GM19193 (cell line): ENCODE measurements around the gene KPNA6.

Source experiments
- POLR2A ChIP-seq: IDR thresholded peaks from 4 replicates; pipeline ENCODE4 v1.6.1; 2011; ENCODE audit not compliant: insufficient read depth, insufficient read length; ENCODE audit errors: extremely low read depth

Gene KPNA6

DNA sequence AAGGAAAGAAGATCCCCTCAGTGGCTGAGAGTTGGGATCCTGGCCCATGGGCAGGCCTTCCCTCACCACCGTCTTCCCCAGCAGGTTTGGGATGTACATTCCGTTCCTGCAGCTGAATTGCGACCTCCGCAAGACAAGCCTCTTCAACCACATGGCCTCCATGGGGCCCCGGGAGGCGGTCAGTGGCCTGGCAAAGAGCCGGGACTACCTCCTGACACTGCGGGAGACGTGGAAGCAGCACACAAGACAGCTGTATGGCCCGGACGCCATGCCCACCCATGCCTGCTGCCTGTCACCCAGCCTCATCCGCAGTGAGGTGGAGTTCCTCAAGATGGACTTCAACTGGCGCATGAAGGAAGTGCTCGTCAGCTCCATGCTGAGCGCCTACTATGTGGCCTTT is 16.3 kb upstream of the KPNA6 start:
- no peak for TF ChIP-seq POLR2A

DNA sequence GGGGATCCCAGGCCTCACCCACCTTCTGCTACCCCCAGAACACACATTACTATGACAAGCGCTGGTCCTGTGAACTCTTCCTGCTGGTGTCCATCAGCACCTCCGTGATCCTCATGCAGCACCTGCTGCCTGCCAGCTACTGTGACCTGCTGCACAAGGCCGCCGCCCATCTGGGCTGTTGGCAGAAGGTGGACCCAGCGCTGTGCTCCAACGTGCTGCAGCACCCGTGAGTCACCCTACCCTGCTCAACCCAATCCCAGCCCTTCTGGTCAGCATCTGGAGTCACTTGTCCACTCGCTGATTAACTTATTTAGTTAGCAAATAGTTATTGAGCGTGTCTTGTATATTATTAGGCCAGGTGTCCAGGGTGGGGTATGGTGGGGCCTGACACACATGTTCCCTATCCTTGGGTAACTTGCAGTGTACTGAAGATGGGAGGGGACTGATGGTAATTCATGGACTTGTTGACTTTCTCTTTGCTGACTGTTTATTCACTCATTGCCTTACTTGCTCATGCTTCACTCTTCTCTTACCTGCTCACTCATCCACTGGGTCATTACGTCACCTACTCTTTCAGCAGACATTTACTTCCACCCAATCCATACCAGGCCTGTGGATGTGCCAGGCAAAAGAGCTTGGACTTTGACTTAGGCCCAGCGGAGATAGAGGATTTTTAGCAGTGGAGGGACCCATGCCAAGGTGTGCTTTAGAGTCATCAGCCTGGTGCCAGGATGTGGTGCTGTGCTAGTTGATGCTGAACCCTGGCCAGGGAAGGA is 12.9 kb upstream of the KPNA6 start:
- no peak for TF ChIP-seq POLR2A

DNA sequence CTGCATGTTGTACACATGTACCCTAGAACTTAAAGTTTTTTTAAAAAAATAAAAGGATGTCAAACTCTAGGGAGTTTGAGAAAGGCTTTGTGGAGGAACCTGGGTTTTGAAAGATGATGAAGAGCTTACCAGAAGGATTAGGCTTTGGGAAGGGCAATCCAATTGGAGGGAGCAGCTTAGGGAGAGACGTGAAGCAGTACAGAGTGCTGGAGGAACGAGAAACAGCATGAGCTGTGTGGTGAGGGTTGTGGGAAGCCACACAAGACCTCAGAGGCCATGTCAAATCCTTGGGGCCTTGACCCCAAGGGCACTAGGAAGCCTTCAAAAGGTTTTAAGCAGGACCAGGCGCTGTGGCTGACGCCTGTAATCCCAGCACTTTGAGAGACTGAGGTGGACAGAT is 8.4 kb upstream of the KPNA6 start:
- no peak for TF ChIP-seq POLR2A

DNA sequence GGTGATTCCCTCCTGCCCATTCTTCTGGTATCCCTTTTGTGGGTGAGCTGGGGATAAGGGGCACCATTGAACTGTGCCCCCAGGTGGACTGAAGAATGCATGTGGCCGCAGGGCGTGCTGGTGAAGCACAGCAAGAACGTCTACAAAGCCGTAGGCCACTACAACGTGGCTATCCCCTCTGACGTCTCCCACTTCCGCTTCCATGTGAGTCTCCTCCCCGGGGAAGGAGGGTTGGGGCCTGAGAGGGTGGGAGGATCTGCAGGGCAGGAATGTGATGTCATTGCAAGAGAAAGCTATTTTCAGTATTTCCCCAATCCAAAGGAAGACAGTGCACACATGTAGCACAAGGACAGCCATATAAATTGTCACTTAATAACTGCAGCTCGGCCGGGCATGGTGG is 7.5 kb upstream of the KPNA6 start:
- TF ChIP-seq POLR2A, result no peak

DNA sequence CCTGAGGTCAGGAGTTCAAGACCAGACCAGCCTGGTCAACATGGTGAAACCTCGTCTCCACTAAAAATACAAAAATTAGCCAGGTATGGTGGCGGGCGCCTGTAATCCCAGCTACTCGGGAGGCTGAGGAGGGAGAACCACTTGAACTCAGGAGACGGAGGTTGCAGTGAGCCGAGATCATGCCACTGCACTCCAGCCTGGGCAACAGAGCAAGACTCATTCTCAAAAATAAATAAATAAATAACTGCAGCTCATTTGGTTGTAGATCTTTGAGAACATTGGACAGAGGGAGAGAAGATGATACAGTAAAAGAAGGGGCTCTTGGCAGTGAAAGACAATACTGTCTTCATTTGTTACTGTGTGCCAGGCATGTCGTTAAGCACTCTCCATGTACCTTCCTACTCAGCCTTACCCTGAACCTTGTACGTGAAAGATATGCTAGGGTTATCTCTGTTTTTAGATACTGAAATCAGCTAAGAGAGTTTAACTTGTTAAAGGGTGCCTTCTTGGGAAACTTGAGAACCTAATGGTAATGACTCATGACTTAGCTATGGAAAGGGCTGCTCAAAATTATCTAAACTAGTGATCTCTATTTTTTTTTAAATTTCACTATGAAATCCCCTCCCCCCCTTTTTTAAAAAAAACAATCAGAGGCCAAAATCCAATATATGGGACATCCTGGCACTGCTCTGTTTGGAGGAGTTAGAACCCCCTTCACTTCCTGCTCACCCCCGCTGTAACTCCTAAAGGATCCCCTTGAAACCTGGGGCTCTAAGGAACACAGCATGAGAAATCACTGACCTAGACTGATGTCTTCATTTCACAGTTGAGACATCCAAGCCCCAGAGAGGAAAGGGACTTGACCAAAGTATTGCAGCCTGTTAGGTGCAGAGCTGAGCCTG is 6.8 kb upstream of the KPNA6 start:
- TF ChIP-seq POLR2A, result no peak

DNA sequence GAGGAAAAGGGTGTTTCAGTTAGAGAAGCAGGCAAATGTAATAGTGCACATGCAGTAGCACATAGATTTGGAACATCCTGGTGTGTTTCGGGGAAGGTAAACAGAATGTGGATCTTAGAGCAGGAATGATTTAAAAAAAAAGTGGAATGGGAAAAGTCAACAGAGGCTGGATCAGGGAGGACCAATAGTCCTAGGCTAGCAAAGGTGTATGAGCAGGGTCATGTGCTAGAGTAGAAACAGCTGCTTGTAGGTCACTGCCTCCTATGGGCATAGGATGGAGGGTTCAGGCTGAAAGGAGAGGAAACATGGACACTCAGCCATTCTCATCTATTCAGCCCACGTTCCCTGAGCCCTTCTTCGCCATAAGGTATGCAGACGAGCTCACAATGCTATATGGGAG is 3.7 kb upstream of the KPNA6 start:
- TF ChIP-seq POLR2A, result no peak

DNA sequence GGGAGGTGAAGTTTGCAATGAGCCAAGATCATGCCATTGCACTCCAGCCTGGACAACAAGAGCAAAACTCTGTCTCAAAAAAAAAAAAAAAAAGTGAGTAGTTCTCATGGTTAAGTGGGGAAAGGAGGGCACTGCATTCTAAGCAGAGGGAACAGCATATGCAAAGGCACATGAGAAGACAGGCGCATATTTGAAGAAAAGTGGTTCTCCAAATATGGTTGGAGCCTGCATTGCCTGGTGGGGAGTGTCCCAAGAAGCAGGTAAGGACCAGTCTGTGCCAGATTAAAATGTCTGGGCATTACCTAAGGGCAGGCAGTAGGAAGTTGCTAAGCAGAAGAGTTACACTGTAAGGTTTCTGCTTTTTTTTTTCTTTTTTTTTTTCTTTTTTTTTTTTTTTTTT is 2.5 kb upstream of the KPNA6 start:
- no peak for TF ChIP-seq POLR2A

GRCh38 chr1:32106663-32107275 is 1.1 kb upstream of the KPNA6 start:
- TF ChIP-seq POLR2A, result no peak

DNA sequence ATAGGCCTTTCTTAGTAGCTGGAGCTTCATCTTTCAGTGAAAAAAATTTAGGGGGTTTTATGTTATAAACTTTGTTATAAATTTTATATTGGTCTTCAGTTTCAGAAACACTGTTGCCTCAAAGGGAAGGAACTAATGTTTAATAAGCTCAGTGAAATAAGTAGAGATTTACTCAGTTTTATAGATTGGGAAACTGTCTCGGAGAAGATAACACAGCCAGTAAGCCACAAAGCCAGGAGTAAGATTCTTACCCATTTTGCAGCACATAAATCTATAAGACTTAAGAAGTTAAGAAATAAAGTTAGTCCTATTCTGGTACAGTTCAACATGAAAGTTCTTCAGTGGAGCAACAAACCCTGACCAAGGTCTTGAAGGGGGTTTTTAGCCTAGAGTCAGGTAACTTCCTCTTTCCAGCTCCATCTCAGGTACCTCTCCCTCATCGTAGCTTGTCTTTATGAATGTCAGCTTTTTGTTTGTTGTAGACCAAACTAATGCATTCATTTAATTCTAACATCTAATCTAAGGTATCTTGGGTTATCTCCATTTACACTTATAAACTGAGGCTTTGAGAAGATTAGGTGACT is 3.3 kb downstream of the KPNA6 start:
- no peak for TF ChIP-seq POLR2A

DNA sequence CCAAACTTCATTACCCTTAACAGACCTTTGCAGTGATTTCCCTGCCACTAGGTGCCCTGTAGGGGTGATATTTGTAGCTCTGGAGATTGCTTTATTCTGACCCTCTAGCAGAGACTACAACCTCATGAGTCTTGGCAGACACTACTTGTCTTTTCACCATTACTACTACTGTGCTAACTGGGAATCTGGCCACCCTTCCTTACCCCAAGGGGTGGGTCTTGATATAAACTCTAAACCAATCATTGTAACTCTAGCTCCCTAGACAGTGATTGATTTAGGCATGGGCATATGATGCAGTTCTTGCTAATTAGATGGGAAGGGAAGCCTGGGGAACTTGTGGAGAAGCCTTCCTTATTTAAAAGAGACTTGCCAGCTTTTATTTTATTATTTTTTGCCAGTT is 3.9 kb downstream of the KPNA6 start:
- no peak for TF ChIP-seq POLR2A

- no peak for TF ChIP-seq POLR2A
Observed at GRCh38 chr1:32112806-32113375, 5.0 kb downstream of the KPNA6 start.

DNA sequence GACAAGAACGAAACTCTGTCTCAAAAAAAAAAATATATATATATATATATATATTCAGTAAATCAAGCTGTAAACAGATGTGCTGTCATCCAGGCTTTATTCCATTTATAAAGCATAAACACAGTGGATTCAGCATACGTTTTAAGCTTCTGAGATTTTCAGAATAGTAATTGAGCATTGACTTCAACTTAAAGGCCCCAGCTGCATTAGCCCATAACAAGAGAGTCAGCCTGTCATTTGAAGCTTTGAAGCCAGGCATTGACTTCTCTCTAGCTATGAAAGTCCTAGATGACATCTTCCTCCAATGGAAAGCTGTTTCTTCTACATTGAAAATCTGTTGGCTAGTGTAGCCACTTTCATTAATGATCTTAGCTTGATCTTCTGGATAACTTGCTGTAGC is 6.6 kb downstream of the KPNA6 start:
- no peak for TF ChIP-seq POLR2A

DNA sequence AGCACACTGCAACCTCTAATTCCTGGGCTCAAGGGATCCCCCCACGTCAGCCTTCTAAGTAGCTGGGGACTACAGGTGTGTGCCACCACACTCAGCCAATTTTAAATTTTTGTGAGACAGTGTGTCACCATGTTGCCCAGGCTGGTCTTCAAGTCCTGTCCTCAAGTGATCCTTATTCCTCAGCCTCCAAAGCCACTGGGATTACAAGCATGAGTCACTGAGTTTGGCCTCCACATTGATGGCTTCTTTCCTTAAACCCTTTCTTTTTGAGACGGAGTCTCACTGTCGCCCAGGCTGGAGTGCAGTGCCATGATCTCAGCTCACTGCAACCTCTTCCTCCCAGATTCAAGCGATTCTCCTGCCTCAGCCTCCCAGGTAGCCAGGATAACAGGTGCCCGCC is 7.6 kb downstream of the KPNA6 start:
- no peak for TF ChIP-seq POLR2A

GRCh38 chr1:32116531-32116930 is 8.7 kb downstream of the KPNA6 start:
- TF ChIP-seq POLR2A, result no peak

DNA sequence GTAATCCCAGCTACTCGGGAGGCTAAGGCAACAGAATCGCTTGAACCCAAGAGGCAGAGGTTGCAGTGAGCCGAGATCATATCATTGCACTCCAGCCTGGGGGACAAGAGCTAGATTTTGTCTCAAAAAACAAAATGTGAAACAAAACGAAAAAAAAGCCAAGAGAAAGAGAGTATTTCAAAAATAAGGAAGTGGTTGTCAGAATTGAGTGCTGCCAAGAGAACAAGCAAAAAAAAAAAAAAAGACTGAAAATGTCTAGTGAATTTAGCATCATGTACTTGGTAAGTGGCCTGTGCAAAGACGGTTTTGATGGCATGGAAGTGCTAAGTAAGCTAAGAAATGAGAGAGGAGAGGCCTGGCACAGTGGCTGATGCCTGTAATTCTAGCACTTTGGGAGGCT is 14.3 kb downstream of the KPNA6 start:
- no peak for TF ChIP-seq POLR2A
